ENCODE data around the gene SERPINB1. TPM values are rescaled to one million over a fixed set of nuclear protein-coding genes. Genes with fewer than 3 reads are reported as not detected.

Gene SERPINB1
- total RNA-seq, 1 experiment from 2014 or later: 82.3 TPM

- Histone ChIP-seq H3K9me3 (ENCODE audit: insufficient read depth, low read depth) (no peaks in the 10 kb centered on the region), H3K27me3 (ENCODE audit: insufficient read depth, low read depth) (no peaks in the 10 kb centered on the region), H2AFZ (no peak overlapping the region), H3K4me1 (replicated peaks; ENCODE audit: insufficient read depth) (peaks cover 36% of the 10 kb centered on the region), H3K79me2 (ENCODE audit: low read depth) (no peaks in the 10 kb centered on the region), H3K36me3 (ENCODE audit: low read depth) (no peaks in the 10 kb centered on the region), H3F3A (ENCODE audit: insufficient read depth, low read depth) (peaks cover 16% of the 10 kb centered on the region; the same call in 1 of the 2 replicates), H3K4me3 (no peak overlapping the region), H4K20me1 (ENCODE audit: insufficient read depth) (no peaks in the 10 kb centered on the region), H3K9me2 (ENCODE audit: insufficient read depth) (no peaks in the 10 kb centered on the region), H3K4me2 (no peak overlapping the region), H3K27ac (peak overlapping the region; percentile 54; the same call in 1 of the 2 replicates)
- DNase-seq: no peak
- ChIA-PET CTCF (interaction anchor here (1.3 kb wide), 1 partner anchor 26 kb away, joined by 3 read pairs; no protein-coding TSS in a partner anchor), POLR2A (ENCODE audit: unreplicated experiment) (interaction anchor here (0.6 kb wide), 2 partner anchors 213 to 518 kb away, joined by 4 read pairs; no protein-coding TSS in a partner anchor)
- no TSS peak for BruUV-seq (replicated peaks)
- intact Hi-C loops (cut with micrococcal nuclease; ENCODE audit: unreplicated experiment): no loop called here
- TF ChIP-seq CTCF (conservative IDR thresholded peaks at IDR 0.05) (no peak), EZH2 (IDR thresholded peaks at IDR 0.05; ENCODE audit: low read depth) (no peak)
Measured at GRCh38 chr6:2850538-2851113, 9.0 kb upstream of the SERPINB1 start.

GRCh38 chr6:2848851-2849250 lies 7.2 kb upstream of the SERPINB1 start:
- POLR2A ChIA-PET (ENCODE audit: unreplicated experiment): no interaction called here

GRCh38 chr6:2845880-2846208 lies 4.2 kb upstream of the SERPINB1 start:
- intact Hi-C loops (cut with micrococcal nuclease; ENCODE audit: unreplicated experiment): loop anchor here (1.0 to 5.0 kb wide), 6 partner anchors 55 to 211 kb away; no protein-coding TSS in a partner anchor
- no peaks in the 10 kb centered on the region for H3K9me2 ChIP-seq (ENCODE audit: insufficient read depth)
- no peak overlapping the region for H2AFZ ChIP-seq
- ChIA-PET CTCF (interaction anchor here (0.6 to 1.7 kb wide), 8 partner anchors 31 to 143 kb away, joined by 3 to 14 read pairs (median 4); no protein-coding TSS in a partner anchor), POLR2A (ENCODE audit: unreplicated experiment) (interaction anchor here (0.5 to 1.0 kb wide), 2 partner anchors 33 to 54 kb away, joined by 3 to 11 read pairs; no protein-coding TSS in a partner anchor)
- H3K4me1 ChIP-seq (replicated peaks; ENCODE audit: insufficient read depth): peaks cover 37% of the 10 kb centered on the region
- peak overlapping the region; percentile 30; the same call in 1 of the 2 replicates for H3K4me3 ChIP-seq
- H3K4me2 ChIP-seq: peak overlapping the region; percentile 77
- peak overlapping the region; percentile 93 for H3K27ac ChIP-seq
- no peak for DNase-seq
- H4K20me1 ChIP-seq (ENCODE audit: insufficient read depth): no peaks in the 10 kb centered on the region
- H3K27me3 ChIP-seq (ENCODE audit: insufficient read depth, low read depth): no peaks in the 10 kb centered on the region
- TF ChIP-seq CTCF (conservative IDR thresholded peaks at IDR 0.05) (no peak), EZH2 (IDR thresholded peaks at IDR 0.05; ENCODE audit: low read depth) (no peak)
- H3K9me3 ChIP-seq (ENCODE audit: insufficient read depth, low read depth): no peaks in the 10 kb centered on the region
- no peaks in the 10 kb centered on the region for H3K36me3 ChIP-seq (ENCODE audit: low read depth)
- H3F3A ChIP-seq (ENCODE audit: insufficient read depth, low read depth): peaks cover 25% of the 10 kb centered on the region
- peaks cover 3% of the 10 kb centered on the region for H3K79me2 ChIP-seq (ENCODE audit: low read depth)
- BruUV-seq (replicated peaks): no TSS peak

More at GRCh38 chr6:2848851-2849250, 7.2 kb upstream of the SERPINB1 start:
- H3K4me2 ChIP-seq: no peak overlapping the region
- no peak overlapping the region for H3K4me3 ChIP-seq
- peaks cover 29% of the 10 kb centered on the region for H3K4me1 ChIP-seq (replicated peaks; ENCODE audit: insufficient read depth)
- no peaks in the 10 kb centered on the region for H3K79me2 ChIP-seq (ENCODE audit: low read depth)
- no TSS peak for BruUV-seq (replicated peaks)
- H3K9me3 ChIP-seq (ENCODE audit: insufficient read depth, low read depth): no peaks in the 10 kb centered on the region
- intact Hi-C loops (cut with micrococcal nuclease; ENCODE audit: unreplicated experiment): loop anchor here (5.0 kb wide), 1 partner anchor 208 kb away; no protein-coding TSS in a partner anchor
- H3K27ac ChIP-seq: no peak overlapping the region
- H3K27me3 ChIP-seq (ENCODE audit: insufficient read depth, low read depth): no peaks in the 10 kb centered on the region
- H3K36me3 ChIP-seq (ENCODE audit: low read depth): no peaks in the 10 kb centered on the region
- no peak for DNase-seq
- H2AFZ ChIP-seq: no peak overlapping the region
- H4K20me1 ChIP-seq (ENCODE audit: insufficient read depth): no peaks in the 10 kb centered on the region
- no peak for TF ChIP-seq CTCF (conservative IDR thresholded peaks at IDR 0.05)
- TF ChIP-seq EZH2 (IDR thresholded peaks at IDR 0.05; ENCODE audit: low read depth): no peak
- CTCF ChIA-PET: no interaction called here
- peaks cover 10% of the 10 kb centered on the region; the same call in 1 of the 2 replicates for H3F3A ChIP-seq (ENCODE audit: insufficient read depth, low read depth)
- no peaks in the 10 kb centered on the region for H3K9me2 ChIP-seq (ENCODE audit: insufficient read depth)
